ENCODE results near the gene COLGALT1.

DNA sequence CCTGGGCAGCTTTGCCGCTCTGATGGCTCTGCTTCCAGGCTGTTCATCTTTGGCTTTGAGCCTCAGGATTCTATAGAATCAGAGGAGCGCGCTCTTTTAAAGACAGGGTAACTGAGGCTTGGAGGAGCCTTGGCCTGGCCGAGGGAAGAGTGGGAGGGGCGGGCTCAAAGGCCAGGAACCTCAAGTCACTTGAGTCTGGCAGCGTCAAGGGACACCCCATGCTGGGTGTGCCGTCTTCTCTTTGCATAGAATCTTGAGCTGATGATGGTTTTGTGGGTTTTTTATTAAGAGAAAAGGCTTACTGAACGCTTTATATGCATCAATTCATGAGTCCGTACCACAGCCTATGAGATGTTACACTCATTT, 42.9 kb upstream of the COLGALT1 start:
- no peak for TF ChIP-seq EZH2phosphoT487 (IDR thresholded peaks at IDR 0.05; ENCODE audit: insufficient read depth, low read depth)
- no peak for TF ChIP-seq EZH2 (IDR thresholded peaks at IDR 0.05; ENCODE audit: insufficient read depth, poor library complexity, severe bottlenecking)

All from GM23248 (cell line).